GM12878 (cell line): Measurements from ENCODE around the gene FBXO7. TPM values are rescaled to one million over a fixed set of nuclear protein-coding genes. Genes with fewer than 3 reads are reported as not detected.
A peak's percentile ranks its signal among the peaks of the same experiment; 100 is the strongest.

ENCODE experiments used
- ATAC-seq: fragments of 200-7000 bp; cut with Tn5 transposase; 3 replicates; pipeline ENCODE4 v1.9.1; 2020; ENCODE audit warnings: mild to moderate bottlenecking, moderate library complexity
- BruUV-seq: library from RNA; stranded (reverse); fragments of 400-500 nt; replicated peaks from 2 replicates; lab custom pipeline; 2021; lab: Mats Ljungman, UMichigan
- CTCF ChIA-PET: fragments of 300-600 bp; sonication (Branson Sonifier 250); formaldehyde crosslinking; extraction: SDS; loops from one replicate; lab custom pipeline; 2021; ENCODE audit warnings: inconsistent platforms; lab: Yijun Ruan, JAX
- POLR2A ChIA-PET: fragments of 350-600 bp; formaldehyde crosslinking; extraction: SDS; loops from one replicate; lab custom pipeline; 2021; ENCODE audit warnings: inconsistent platforms; lab: Charles Lee
- RAD21 ChIA-PET: fragments of 300-600 bp; sonication (Branson Sonifier 250); formaldehyde crosslinking; loops from one replicate; lab custom pipeline; 2023; ENCODE audit warnings: antibody characterized with exemption; ENCODE audit not compliant: unreplicated experiment; lab: Charles Lee
- SMC1A ChIA-PET: fragments of 300-600 bp; sonication (Branson Sonifier 250); formaldehyde crosslinking; loops from one replicate; lab custom pipeline; 2023; ENCODE audit not compliant: unreplicated experiment, uncharacterized antibody; lab: Charles Lee
- DNase-seq: peaks from one replicate; pipeline ENCODE4 v3.0.0-alpha.2; 2011; ENCODE audit warnings: low read depth, low spot score
- FAIRE-seq: peaks from 3 replicates; lab custom pipeline; 2011; peaks lifted over from hg19 to GRCh38; lab: Jason Lieb, UNC
- H2AFZ ChIP-seq: 2 replicates; pipeline ENCODE4 v1.6.0; 2011; ENCODE audit warnings: low read depth, low read length, control low read depth; ENCODE audit not compliant: control insufficient read depth
- H3K27ac ChIP-seq: 2 replicates; pipeline ENCODE4 v1.5.1; 2011; ENCODE audit warnings: control low read depth; ENCODE audit not compliant: control insufficient read depth, insufficient read depth
- H3K27me3 ChIP-seq, 2 experiments: replicated peaks in 1 of 2; 2 replicates each; pipeline versions ENCODE4 v1.6.0 to v1.6.1; 2011; ENCODE audit warnings: low read length in 1 of 2; ENCODE audit not compliant: control insufficient read depth in 2 of 2, insufficient read depth in 2 of 2
- H3K36me3 ChIP-seq, 2 experiments: 2 replicates each; pipeline ENCODE4 v1.5.1; 2011; ENCODE audit warnings: low read length in 1 of 2; ENCODE audit not compliant: control insufficient read depth in 2 of 2, insufficient read depth in 2 of 2
- H3K4me1 ChIP-seq: 2 replicates; pipeline ENCODE4 v1.6.1; 2011; ENCODE audit warnings: mild to moderate bottlenecking, low read length, moderate library complexity, mixed read lengths; ENCODE audit not compliant: control insufficient read depth, insufficient read depth
- H3K4me2 ChIP-seq: 2 replicates; pipeline ENCODE4 v1.6.0; 2011; ENCODE audit warnings: control low read depth; ENCODE audit not compliant: control insufficient read depth, insufficient read depth
- H3K4me3 ChIP-seq: fragments of 200-600 bp; sonication (generic); 2 replicates; pipeline ENCODE4 v1.5.1; 2016
- H3K79me2 ChIP-seq: 2 replicates; pipeline ENCODE4 v1.6.0; 2011; ENCODE audit warnings: low read length; ENCODE audit not compliant: control insufficient read depth, insufficient read depth
- H3K9ac ChIP-seq: 2 replicates; pipeline ENCODE4 v1.8.0; 2011; ENCODE audit warnings: low read length, control low read depth, mixed read lengths; ENCODE audit not compliant: control insufficient read depth, insufficient read depth
- H3K9me3 ChIP-seq: replicated peaks from 3 replicates; pipeline ENCODE4 v1.5.1; 2011; ENCODE audit warnings: mild to moderate bottlenecking, low read length; ENCODE audit not compliant: control insufficient read depth, insufficient read depth
- H4K20me1 ChIP-seq: 2 replicates; pipeline ENCODE4 v1.6.0; 2011; ENCODE audit not compliant: control insufficient read depth, insufficient read depth
- BHLHE40 ChIP-seq, 2 experiments: fragments of 450-650 bp in 1 of 2; IDR thresholded peaks; 2 replicates each; pipeline ENCODE4 v1.6.1; 2011 to 2017; ENCODE audit warnings: low read depth in 2 of 2, borderline replicate concordance in 1 of 2, improper control_type of control experiment in 1 of 2, low read length in 1 of 2, mild to moderate bottlenecking in 1 of 2
- MAX ChIP-seq: IDR thresholded peaks from 2 replicates; pipeline ENCODE4 v1.6.1; 2012; ENCODE audit warnings: low read depth, low read length, improper control_type of control experiment
- SRF ChIP-seq, 2 experiments: IDR thresholded peaks; 2 replicates each; pipeline ENCODE4 v1.6.1; 2011; ENCODE audit warnings: low read depth in 2 of 2, low read length in 2 of 2, mild to moderate bottlenecking in 1 of 2, moderate library complexity in 1 of 2
- WGBS: methylation state at CpG from one replicate; pipeline ENCODE4 v1.1.6; 2016; ENCODE audit warnings: low lambda C conversion rate; ENCODE audit not compliant: insufficient replicate concordance, insufficient coverage; ENCODE audit errors: missing lambda C conversion rate; 5-methylcytosine and 5-hydroxymethylcytosine counted together
- in situ Hi-C: fragments of 300-500 bp; cut with MboI; formaldehyde crosslinking; loops from 9 replicates; pipeline ENCODE4 v1.14.3; 2018; ENCODE audit warnings: mixed read lengths
- intact Hi-C: fragments of 100-400 bp; cut with micrococcal nuclease; formaldehyde crosslinking; loops from one replicate; pipeline ENCODE4 v1.14.2; 2022; ENCODE audit not compliant: unreplicated experiment
- polyA plus RNA-seq, 11 experiments: library from polyadenylated mRNA; depleted of rRNA in 4 of 11; unstranded in 6 of 11; stranded (reverse) in 5 of 11; fragments of >200 nt; fragmentation: Nextera tagmentation in 4 of 11; fragmentation: Illumina TruSeq in 1 of 11; extraction: Ambion mirVana in 4 of 11; extraction: Trizol in 1 of 11; gene quantifications; 1 replicate in 1 of 11; 2 replicates in 10 of 11; pipeline versions ENCODE4 v1.2.1 to v1.2.3, GENCODE V29; 2011 to 2016; ENCODE audit warnings: inconsistent platforms in 2 of 11, missing spikeins in 2 of 11, low read depth in 1 of 11
- total RNA-seq, 4 experiments: library from RNA; depleted of rRNA in 3 of 4; stranded (reverse); fragments of >200 nt in 3 of 4; fragmentation: Illumina TruSeq in 1 of 4; extraction: Trizol in 1 of 4; gene quantifications; 2 replicates each; pipeline versions ENCODE4 v1.2.1 to v1.2.3, GENCODE V29; 2013 to 2021

The FBXO7 gene
- total and polyA plus RNA-seq, 10 of the 15 experiments (the other 5 are each of a cell fraction or from before 2014, with no cell fraction given): 37.3 to 192 (median 110) TPM

- no peak for ATAC-seq
These were observed 4.4 kb downstream of the FBXO7 start for GRCh38 chr22:32478994-32479393.

DNA sequence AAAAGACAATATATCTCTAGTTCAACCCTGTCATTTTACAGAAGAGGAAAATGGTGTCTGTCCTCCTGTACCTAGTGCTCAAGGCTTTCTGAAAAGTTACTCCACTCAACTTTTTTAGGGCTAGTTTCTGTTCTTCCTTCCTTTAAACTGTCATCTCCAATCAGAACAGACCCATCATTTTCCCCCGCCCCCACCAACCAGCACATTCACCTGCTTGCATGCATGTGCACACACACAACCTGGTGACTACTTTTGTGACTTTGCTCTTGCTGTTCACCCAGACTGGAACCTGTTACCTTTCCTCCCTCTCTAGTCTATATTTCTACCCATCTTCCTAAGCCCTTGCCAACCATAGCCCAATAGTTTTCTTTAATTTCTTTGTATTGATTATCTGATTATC is 5.6 kb downstream of the FBXO7 start:
- ChIA-PET POLR2A (interaction anchor here (0.7 kb wide), 1 partner anchor 71 kb away, joined by 3 read pairs; no protein-coding TSS in a partner anchor), SMC1A (no interaction called here), RAD21 (no interaction called here), CTCF (interaction anchor here (1.9 kb wide), 1 partner anchor 37 kb away, joined by 7 read pairs; no protein-coding TSS in a partner anchor)
- 0 out of 2 replicates have a peak overlapping the region, but pooled peaks have one; percentile 14 for H3K27ac ChIP-seq
- H3K9me3 ChIP-seq: no peaks in the 10 kb centered on the region
- intact Hi-C loops (no loop called here), in situ Hi-C loops (no loop called here)
- peak overlapping the region; percentile 54; the same call in 1 of the 2 replicates for H3K4me3 ChIP-seq
- no peak overlapping the region for H3K9ac ChIP-seq
- H3K79me2 ChIP-seq: peaks cover 80% of the 10 kb centered on the region
- no TSS peak for BruUV-seq
- DNase-seq (no peak), FAIRE-seq (no peak), ATAC-seq (peak; percentile 45)
- peaks cover 4 to 15% of the 10 kb centered on the region in 2 experiments; a peak in 3 of 4 replicates for H3K36me3 ChIP-seq
- no peak overlapping the region for H2AFZ ChIP-seq
- peak in 1 of 2 experiments; percentile 51; a peak in 1 of 4 replicates for TF ChIP-seq BHLHE40 (IDR thresholded peaks at IDR 0.05; ENCODE audit: borderline replicate concordance in 1 of 2, low read depth in 2 of 2, low read length in 1 of 2)
- TF ChIP-seq SRF (IDR thresholded peaks at IDR 0.05; ENCODE audit: low read depth in 2 of 2, low read length in 2 of 2): no peak
- no peaks in the 10 kb centered on the region for H3K27me3 ChIP-seq
- WGBS: 91% methylated on average over 1 of the region's 1 CpG
- peaks cover 28% of the 10 kb centered on the region for H3K4me1 ChIP-seq
- no peaks in the 10 kb centered on the region; the same call in 1 of the 2 replicates for H4K20me1 ChIP-seq
- peak overlapping the region; percentile 56 for H3K4me2 ChIP-seq

More at GRCh38 chr22:32478994-32479393, 4.4 kb downstream of the FBXO7 start:
- H3K9ac ChIP-seq: no peak overlapping the region
- H4K20me1 ChIP-seq: no peaks in the 10 kb centered on the region; the same call in 1 of the 2 replicates
- H3K36me3 ChIP-seq: peaks cover 2 to 11% of the 10 kb centered on the region in 2 experiments; a peak in 2 of 4 replicates
- DNase-seq (no peak), FAIRE-seq (no peak)
- peaks cover 28% of the 10 kb centered on the region for H3K4me1 ChIP-seq
- no peak for TF ChIP-seq MAX
- TF ChIP-seq, all 136 proteins: peak for 0
- in situ Hi-C loops (no loop called here), intact Hi-C loops (no loop called here)
- H3K4me2 ChIP-seq: peak overlapping the region; percentile 19; the same call in 1 of the 2 replicates
- H2AFZ ChIP-seq: no peak overlapping the region
- RAD21 ChIA-PET: no interaction called here
- SMC1A ChIA-PET: interaction anchor here (1.4 kb wide), 1 partner anchor 8 kb away, joined by 4 read pairs; no protein-coding TSS in a partner anchor
- no TSS peak for BruUV-seq
- peaks cover 88% of the 10 kb centered on the region for H3K79me2 ChIP-seq
- no peak overlapping the region for H3K27ac ChIP-seq
- POLR2A ChIA-PET: interaction anchor here (1.3 kb wide), 1 partner anchor 67 kb away, joined by 3 read pairs; the partner anchor contains the start of gene RTCB
- H3K9me3 ChIP-seq: no peaks in the 10 kb centered on the region
- CTCF ChIA-PET: interaction anchor here (1.6 to 1.9 kb wide), 2 partner anchors 38 to 68 kb away, joined by 6 to 7 read pairs; partner anchors contain the start of gene RTCB
- H3K4me3 ChIP-seq: no peak overlapping the region
- 98% methylated on average over 3 of the region's 3 CpGs for WGBS
- H3K27me3 ChIP-seq: no peaks in the 10 kb centered on the region
